GM23248 (cell line): Measurements from ENCODE around the gene NFXL1.

ENCODE experiments used
- EZH2 ChIP-seq: fragments of 200-600 bp; sonication (generic); IDR thresholded peaks from 2 replicates; pipeline ENCODE4 v1.6.1; 2018; ENCODE audit warnings: antibody characterized with exemption, mild to moderate bottlenecking; ENCODE audit not compliant: insufficient read depth, poor library complexity, severe bottlenecking
- EZH2phosphoT487 ChIP-seq: fragments of 200-600 bp; sonication (generic); IDR thresholded peaks from 2 replicates; pipeline ENCODE4 v1.6.1; 2018; ENCODE audit warnings: antibody characterized with exemption, moderate library complexity, mild to moderate bottlenecking, low read depth; ENCODE audit not compliant: insufficient read depth

DNA sequence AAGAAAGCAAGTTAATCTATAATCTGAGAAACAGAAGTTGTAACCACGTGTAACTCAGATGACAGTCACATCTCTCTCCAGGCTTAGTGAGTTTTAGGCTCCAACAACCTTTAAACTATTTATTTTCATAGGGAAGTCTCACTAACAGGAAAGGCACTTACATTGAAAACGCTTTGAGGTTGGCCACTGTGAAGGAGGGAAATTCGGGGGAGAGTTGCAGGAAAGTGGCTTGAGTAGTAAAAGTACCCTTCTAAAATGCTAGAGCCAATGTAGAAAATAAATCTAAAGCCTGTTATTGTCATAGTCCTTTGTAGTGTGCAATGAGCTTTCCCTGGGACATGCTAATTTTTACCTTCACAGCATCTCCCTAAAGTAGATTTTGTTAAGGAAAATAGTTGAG is 995 bp upstream of the NFXL1 start:
- TF ChIP-seq EZH2phosphoT487, result no peak
- no peak for TF ChIP-seq EZH2
